ENCODE data around the gene CSAG1.
"Not testable (repeated sequence)": the region's sequence is repeated elsewhere in the genome, so short reads cannot be mapped to it uniquely, and the experiment has no call there.

The CSAG1 gene

GRCh38 chrX:152753686-152754650, 20.4 kb upstream of the CSAG1 start, which contains the start of gene MAGEA2:
Gene MAGEA2, minus strand, starts transcription at chrX:152753842. Its CDS starts 2,479 bp downstream, at chrX:152751363.
- not testable (repeated sequence) for H3K79me2 ChIP-seq (ENCODE audit: insufficient read depth, low read length); H3K4me1 ChIP-seq (ENCODE audit: insufficient read depth, low read length); H3K27me3 ChIP-seq (ENCODE audit: insufficient read depth, low read length, poor library complexity); H3K4me2 ChIP-seq (ENCODE audit: insufficient read depth, low read length); DNase-seq; H3K4me3 ChIP-seq (ENCODE audit: low read depth in 1 of 2, low read length in 2 of 2); H4K20me1 ChIP-seq (ENCODE audit: insufficient read depth, low read length); H2AFZ ChIP-seq (ENCODE audit: low read depth, low read length); H3K9ac ChIP-seq (ENCODE audit: low read depth, low read length); H3K36me3 ChIP-seq (ENCODE audit: insufficient read depth, low read length); H3K9me3 ChIP-seq (ENCODE audit: insufficient read depth, low read length, severe bottlenecking); ATAC-seq (ENCODE audit: insufficient read depth, low read depth); H3K27ac ChIP-seq (ENCODE audit: low read length)

GRCh38 chrX:152738560-152738959, 5.0 kb upstream of the CSAG1 start:
- ATAC-seq (ENCODE audit: insufficient read depth, low read depth) (no peak), DNase-seq (no peak)
- Histone ChIP-seq H3K27me3 (ENCODE audit: insufficient read depth, low read length, poor library complexity) (no peaks in the 10 kb centered on the region), H3K79me2 (ENCODE audit: insufficient read depth, low read length) (no peaks in the 10 kb centered on the region), H4K20me1 (ENCODE audit: insufficient read depth, low read length) (no peaks in the 10 kb centered on the region), H3K9me3 (ENCODE audit: insufficient read depth, low read length, severe bottlenecking) (no peaks in the 10 kb centered on the region), H3K27ac (ENCODE audit: low read length) (no peak overlapping the region), H3K4me2 (ENCODE audit: insufficient read depth, low read length) (no peak overlapping the region), H3K9ac (ENCODE audit: low read depth, low read length) (no peak overlapping the region), H3K4me1 (ENCODE audit: insufficient read depth, low read length) (no peaks in the 10 kb centered on the region), H2AFZ (ENCODE audit: low read depth, low read length) (no peak overlapping the region), H3K36me3 (ENCODE audit: insufficient read depth, low read length) (no peaks in the 10 kb centered on the region), H3K4me3 (ENCODE audit: low read depth in 1 of 2, low read length in 2 of 2) (no peak overlapping the region)
- no peak for TF ChIP-seq EZH2 (IDR thresholded peaks at IDR 0.05; ENCODE audit: borderline replicate concordance, low read depth, low read length, severe bottlenecking)
- no peak for TF ChIP-seq CTCF (IDR thresholded peaks at IDR 0.05; ENCODE audit: borderline replicate concordance, extremely low read depth, low read length, poor library complexity, severe bottlenecking)

- ATAC-seq (ENCODE audit: insufficient read depth, low read depth); H3K27me3 ChIP-seq (ENCODE audit: insufficient read depth, low read length, poor library complexity); H3K79me2 ChIP-seq (ENCODE audit: insufficient read depth, low read length); H3K36me3 ChIP-seq (ENCODE audit: insufficient read depth, low read length); H3K9me3 ChIP-seq (ENCODE audit: insufficient read depth, low read length, severe bottlenecking); H3K9ac ChIP-seq (ENCODE audit: low read depth, low read length); DNase-seq; H3K4me1 ChIP-seq (ENCODE audit: insufficient read depth, low read length); H3K27ac ChIP-seq (ENCODE audit: low read length); H3K4me3 ChIP-seq (ENCODE audit: low read depth in 1 of 2, low read length in 2 of 2); H3K4me2 ChIP-seq (ENCODE audit: insufficient read depth, low read length); H2AFZ ChIP-seq (ENCODE audit: low read depth, low read length); H4K20me1 ChIP-seq (ENCODE audit: insufficient read depth, low read length): not testable (repeated sequence)
These were observed 3.0 kb upstream of the CSAG1 start for GRCh38 chrX:152736528-152736927.

- Histone ChIP-seq H3K27me3 (ENCODE audit: insufficient read depth, low read length, poor library complexity) (no peaks in the 10 kb centered on the region), H3K9ac (ENCODE audit: low read depth, low read length) (no peak overlapping the region), H2AFZ (ENCODE audit: low read depth, low read length) (no peak overlapping the region), H3K4me3 (ENCODE audit: low read depth in 1 of 2, low read length in 2 of 2) (no peak overlapping the region), H3K4me1 (ENCODE audit: insufficient read depth, low read length) (no peaks in the 10 kb centered on the region), H3K4me2 (ENCODE audit: insufficient read depth, low read length) (no peak overlapping the region), H4K20me1 (ENCODE audit: insufficient read depth, low read length) (no peaks in the 10 kb centered on the region), H3K36me3 (ENCODE audit: insufficient read depth, low read length) (no peaks in the 10 kb centered on the region), H3K79me2 (ENCODE audit: insufficient read depth, low read length) (no peaks in the 10 kb centered on the region), H3K27ac (ENCODE audit: low read length) (no peak overlapping the region), H3K9me3 (ENCODE audit: insufficient read depth, low read length, severe bottlenecking) (no peaks in the 10 kb centered on the region)
- DNase-seq, result no peak
- ATAC-seq (ENCODE audit: insufficient read depth, low read depth), result no peak
- no peak for TF ChIP-seq EZH2 (IDR thresholded peaks at IDR 0.05; ENCODE audit: borderline replicate concordance, low read depth, low read length, severe bottlenecking)
- no peak for TF ChIP-seq CTCF (IDR thresholded peaks at IDR 0.05; ENCODE audit: borderline replicate concordance, extremely low read depth, low read length, poor library complexity, severe bottlenecking)
These were observed 2.5 kb upstream of the CSAG1 start for GRCh38 chrX:152735860-152736511.
